NCI-H524 treated with DMSO at 0.1 percent for 48 hours (cell line): ENCODE data around the gene CDRT4.
"Not testable (repeated sequence)": the region's sequence is repeated elsewhere in the genome, so short reads cannot be mapped to it uniquely, and the experiment has no call there.

Experiments
- DNase-seq: peaks from one replicate; lab custom pipeline; 2025; lab: John Stamatoyannopoulos, UW

CDRT4 gene

DNA sequence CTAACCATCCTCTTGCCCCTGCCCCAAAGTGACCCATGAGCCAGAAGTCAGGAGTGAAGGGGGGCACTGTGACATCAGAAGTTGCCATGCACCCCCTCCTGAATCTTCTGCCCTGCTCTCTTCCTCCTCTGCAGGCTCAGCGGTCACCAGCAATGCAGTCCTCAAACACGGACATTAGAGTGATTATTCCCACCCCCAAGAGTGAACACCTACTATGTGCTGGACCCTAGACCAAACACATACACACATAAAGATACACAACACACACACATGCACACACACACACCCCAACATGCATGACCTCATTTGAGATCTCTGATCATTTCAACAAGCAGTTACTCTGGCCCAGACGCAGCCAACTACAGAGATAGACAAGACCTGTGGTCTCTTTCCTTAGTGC, at the start of gene CDRT4:
Gene CDRT4, minus strand, starts transcription at position 30 of the 400 bp plus-strand sequence. CDS start 27,383 bp downstream, outside the sequence.
- DNase-seq, result no peak

DNA sequence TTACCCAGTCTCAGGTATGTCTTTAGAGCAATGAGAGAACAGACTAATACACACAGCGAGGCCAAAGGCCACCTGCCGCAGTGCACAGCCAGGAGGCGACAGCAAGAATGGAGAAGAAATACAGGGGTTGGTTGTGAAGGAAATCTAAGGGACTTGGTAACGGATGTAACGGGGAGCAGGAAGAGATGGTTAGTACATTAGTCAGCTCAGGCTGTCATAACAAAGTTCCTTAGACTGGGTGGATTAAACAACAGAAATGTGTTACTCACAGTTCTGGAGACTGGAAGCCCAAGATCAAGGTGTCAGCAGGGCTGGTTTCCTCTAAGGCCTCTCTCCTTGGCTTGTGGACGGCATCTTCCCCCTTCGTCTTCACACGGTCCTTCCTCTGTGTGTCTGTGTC, 48.7 kb upstream of the CDRT4 start:
- DNase-seq, result no peak

DNA sequence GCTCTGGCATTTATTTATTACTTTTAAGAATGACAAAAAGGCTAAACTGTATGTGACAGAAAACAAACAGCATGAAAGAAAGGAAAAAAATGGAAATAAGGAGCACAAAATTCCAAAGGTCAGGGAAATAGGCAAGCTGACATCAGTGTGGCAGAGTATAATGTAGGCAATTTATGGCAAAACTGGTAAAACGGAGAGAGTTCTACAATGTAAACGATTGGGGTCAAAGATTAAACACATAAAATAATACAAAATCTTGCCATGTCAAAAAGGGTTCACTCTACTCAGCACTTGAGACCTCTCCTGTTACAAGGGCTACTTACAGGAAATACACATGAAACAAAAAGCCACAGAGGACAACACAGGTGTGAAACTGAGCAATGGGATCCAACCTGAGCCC, 47.0 kb upstream of the CDRT4 start:
- no peak for DNase-seq

DNA sequence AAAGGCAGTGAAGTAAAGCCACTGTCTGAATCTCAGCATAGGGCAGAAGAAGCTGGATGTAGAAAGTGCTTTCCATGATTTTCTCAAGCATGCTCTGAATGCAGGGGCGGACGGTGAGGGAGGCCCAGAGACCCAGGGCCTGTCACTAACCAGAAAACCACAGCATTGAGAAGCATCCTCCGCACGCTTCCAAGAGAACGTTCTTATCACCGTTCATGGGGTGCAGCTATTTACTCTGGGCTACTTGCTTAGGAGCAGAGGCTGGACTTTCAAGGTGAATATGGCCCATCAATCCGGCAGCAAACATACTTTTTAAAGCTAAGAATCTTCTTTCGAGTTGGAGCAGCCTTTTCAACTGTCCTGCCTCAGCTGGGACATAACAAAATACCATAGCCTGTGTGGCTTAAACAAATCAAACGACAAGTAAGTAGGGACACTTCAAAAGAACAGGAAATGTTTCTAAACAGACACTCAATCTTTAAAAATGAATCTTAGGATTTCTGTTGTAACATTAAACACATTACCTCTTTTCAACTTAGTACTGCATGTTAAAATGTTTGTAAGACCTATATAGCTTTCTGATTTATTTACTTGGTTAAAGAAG, 46.5 kb upstream of the CDRT4 start:
- no peak for DNase-seq

DNA sequence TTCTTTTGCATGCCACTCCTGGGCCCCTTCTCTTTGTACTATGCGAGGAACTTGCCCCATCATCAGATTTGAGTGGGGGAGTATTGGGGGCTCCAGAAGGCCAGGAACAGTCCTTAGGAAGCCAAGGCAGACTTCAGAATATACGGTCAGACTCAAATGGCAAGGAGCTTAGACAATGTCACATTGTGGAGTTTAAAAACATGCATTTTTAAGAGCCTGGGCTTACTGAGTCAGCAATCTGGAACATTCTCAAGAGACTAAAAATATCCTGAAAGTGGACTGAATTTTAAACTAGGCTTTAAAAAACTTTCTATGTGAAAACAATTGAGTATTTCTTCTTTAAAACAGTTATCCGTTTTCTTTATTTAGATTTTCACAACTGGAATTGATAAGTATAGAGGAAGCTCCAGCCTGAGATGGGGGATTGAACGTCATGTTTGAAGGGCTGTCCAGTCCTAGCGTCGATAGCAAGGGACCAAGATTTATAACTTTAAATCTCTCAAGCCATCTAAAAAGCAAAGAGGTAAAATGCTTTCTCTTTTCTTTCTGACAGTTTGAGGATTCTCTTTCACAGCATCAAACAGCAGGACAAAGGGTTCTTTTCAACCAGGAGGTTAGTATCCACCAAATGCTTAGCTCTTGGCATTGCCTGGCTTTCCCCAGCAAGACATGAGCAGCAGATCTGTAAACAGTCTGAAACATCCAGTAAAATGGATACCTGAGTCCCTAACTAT, 45.8 kb upstream of the CDRT4 start:
- DNase-seq, result no peak

DNA sequence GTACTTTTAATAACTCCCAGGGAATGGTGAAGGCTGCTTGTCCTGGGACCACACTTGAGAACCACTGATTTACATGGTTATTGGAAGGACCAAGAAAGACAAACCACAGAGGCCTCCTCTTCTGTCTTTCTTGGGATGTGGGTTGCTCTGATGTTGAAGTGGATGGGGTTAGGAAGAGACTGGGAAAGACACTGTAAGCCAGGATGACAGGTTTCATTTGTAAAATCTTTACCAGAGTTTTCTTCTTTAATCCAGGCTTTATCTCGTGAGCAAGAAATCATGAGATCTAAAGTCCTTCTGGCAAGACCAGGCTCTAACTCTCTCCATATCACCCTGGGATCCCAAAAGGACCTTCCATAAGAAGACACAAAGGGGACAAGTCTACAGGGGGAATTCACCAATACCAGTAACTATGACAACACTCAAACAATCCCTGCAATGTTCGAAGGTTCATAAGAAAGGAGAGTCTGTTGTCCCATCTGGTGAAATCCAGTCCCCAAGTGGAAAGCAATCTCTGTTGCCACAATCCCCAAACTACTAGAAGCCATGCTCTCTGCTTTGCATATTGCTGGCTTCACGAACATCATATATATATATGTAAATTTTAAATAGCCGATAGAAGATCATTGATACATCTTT, 44.8 kb upstream of the CDRT4 start:
- no peak for DNase-seq

DNA sequence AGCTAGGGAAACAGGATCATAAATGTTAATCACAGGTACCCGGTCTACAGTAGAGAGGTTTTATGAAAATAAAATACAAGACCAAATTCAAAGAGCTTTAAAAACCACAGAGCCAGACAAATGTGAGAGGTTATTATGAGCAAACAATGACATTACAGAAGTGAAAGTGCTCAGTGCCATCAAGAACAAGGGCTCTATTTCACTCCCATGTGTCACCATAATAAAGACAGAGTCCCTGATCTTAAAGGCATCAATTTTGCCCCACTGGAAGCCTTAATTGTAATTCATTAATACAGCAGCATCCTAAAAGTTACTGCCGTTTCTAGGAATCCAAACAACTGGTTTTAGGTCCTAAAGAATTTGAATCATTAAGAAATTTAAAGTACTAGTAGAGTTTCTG, 43.7 kb upstream of the CDRT4 start:
- no peak for DNase-seq

DNA sequence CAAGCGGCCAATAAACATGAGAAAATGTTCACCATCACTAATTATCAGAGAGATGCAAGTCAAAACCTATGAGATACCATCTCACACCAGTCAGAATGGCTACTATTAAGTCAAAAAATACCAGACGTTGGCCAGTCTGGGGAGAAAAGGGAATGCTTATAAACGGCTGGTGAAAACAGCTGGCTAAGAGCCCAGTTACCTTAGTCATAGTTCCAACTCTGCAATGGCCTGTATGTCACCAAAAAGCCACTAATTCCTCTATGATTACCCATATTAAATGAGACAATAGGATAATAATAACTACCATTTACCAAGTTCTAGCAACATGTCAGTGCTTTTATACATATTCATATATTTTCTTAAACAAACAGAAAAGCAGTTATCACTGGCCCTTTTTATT, 42.9 kb upstream of the CDRT4 start:
- no peak for DNase-seq

DNA sequence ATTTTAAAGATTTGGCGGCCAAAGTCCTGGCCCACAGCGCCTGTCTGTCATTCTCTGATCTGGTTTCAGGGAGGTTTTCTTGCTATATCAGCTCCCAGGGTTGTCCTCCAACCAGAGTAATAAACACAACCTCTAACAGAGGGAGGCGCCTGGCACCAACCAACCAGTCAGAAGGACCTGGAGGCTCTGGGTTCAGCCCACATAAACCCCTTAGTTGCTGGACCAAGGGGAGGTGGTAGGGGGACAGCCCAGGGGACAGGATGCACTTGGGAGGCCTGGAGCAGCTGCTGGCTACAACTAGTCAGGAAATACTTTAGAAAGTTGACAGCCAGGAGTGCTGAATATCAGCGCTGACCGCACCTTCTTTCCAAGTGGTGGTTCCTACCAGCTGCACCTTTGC, 41.7 kb upstream of the CDRT4 start:
- no peak for DNase-seq

DNA sequence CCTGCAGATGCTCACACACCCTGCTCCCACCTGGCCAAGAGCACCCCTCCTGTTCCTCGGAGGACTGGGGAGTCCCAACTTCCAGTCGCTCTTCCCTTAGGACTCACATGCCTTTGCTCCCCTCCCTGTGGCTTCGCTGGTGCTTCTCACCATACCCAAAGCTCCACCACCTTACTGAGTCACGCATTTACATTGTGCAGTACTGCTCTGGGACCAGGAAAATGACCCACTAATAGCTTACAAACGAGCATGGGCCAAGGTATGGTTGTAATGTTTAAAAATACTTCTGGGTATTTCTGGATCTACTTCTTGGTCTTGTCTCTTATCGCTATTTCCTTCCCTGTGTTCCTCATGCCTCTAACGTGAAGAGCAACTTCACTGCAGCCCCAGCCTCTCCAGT, 41.0 kb upstream of the CDRT4 start:
- DNase-seq, result no peak

DNA sequence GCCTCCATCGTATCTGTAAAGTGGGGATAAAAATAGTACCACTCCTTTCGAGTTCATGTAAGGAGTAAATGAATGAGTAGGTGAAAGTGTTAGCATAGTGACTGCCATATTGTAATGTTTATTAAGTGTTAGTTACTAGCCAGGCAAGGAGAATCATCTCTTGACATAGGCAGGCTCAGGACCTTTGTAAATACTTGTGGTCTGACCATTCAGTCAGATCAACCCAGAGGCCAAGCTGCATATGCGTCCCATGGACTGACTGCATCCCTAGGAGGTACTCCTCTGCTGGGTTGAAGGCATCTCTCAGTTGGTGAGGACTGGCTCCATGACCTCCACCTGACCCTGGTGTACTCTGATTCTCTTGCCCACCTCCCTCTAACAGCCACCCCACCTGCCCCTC, 40.5 kb upstream of the CDRT4 start:
- no peak for DNase-seq

DNA sequence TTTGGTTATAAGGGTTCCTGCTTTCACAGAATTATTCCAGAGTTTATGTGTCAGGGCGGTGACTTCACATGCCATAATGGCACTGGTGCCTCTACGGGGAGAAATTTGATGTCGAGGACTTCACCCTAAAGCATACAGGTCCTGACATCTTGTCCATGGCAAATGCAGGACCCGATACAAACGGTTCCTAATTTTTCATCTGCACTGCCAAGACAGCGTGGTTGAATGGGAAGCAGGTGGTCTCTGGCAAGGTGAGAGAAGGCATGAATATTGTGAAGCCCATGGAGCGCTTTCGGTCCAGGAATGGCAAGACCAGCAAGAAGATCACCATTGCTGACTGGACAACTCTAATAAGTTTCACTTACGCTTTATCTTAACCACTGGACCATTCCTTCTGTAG, 39.6 kb upstream of the CDRT4 start:
- DNase-seq, result no peak

DNA sequence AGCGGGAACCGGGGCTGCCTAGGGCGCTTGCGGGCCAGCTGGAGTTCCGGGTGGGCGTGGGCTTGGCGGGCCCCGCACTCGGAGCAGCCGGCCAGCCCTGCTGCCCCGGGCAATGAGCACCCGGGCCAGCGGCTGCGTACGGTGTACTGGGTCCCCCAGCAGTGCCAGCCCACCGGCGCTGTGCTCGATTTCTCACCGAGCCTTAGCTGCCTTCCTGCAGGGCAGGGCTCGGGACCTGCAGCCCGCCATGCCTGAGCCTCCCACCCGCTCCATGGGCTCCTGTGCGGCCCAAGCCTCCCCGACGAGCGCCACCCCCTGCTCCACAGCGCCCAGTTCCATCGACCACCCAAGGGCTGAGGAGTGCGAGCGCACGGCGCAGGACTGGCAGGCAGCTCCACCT, 38.3 kb upstream of the CDRT4 start:
- not testable (repeated sequence) for DNase-seq

DNA sequence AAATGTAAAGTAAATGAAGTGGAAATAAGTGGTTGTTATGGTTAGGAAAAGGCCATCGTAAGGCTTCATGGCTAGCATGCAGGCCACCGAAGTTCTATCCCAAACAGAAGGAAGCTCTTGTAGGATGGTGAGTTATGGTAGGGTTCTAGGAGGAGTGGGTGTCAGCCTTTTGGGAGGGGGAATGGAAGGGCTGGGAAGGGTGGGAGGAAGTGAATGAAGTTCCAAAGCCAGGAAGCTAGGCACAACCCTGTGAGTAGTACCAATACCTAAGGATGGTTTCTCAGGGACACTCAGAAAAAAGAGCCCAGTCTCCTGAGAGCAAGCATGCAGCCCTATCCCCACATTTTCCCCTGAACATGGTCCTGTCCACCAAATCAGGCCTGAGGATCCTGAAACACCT, 36.3 kb upstream of the CDRT4 start:
- DNase-seq, result no peak

DNA sequence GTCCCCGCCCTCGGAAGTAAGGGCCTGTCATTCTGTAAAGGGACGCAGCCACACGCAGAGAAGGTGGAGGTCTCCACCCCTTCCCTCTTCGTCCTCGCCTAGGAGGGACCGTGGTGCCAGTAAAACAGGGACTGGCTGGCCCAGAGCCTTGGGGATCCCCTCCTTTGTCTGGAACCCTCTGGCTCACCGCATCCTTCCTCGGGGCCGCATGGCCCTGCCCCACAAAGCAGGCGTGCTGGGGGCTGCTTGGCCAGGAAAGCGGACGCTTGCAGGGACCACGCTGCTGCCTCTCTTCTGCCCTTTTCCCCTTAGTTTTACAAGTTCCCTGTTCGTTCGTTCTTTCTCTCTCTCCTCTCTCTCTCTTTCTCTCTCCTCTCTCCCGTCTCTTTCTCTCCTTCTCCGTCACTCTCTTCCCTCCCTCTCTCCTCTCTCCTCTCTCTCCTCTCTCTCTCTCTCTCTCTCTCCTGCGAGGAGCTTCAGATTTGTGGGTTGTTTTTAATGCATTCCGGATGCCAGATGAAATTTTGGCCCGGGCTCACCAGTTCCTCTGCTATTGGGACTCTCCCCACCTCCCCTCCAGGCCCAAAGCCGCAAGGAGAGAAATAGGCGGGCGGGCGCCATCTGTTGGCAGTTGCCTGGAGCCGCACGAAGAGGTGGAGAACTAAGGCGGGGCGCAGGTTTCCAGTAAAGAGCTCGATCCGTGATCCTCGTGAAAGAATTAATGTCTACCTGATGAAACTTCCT, 35.1 kb upstream of the CDRT4 start:
- DNase-seq, result no peak

DNA sequence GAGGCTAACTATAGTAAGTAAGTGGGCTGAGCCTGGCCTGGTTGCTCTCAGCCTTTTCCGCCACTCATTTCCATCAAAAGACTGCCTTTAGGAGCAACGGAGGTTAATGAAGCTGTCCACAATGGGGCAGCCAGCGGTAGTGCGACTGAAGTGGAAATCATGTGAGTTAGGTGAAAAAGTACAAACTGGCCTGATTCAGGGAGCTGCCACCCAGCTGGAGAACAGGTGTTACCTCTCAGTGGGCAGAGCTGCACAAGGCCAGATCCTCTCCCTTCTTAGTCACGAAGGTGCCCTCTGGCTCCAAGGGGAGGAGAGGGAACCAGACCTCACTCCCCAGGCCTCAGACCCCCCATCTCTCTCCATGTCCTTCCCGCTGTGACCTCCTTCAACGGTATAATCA, 34.4 kb upstream of the CDRT4 start:
- no peak for DNase-seq

DNA sequence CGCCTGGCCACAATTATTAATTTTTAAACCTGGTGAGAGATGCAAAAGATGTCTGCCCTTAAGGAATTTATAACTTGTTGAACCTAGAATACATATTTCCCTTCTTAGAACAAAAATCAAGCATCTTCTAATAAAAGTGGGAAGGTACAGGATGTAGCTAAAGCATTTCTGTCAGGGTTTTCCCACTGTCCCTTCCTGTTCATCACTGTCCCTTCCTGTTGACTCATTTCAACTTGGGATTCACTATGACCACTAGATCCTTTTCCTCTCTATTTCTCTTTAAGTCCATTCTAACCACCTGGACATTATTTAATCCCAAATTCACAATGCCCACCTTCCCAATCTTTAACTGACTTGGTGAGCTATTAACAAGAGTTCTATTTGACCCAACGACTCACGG, 33.9 kb upstream of the CDRT4 start:
- no peak for DNase-seq

DNA sequence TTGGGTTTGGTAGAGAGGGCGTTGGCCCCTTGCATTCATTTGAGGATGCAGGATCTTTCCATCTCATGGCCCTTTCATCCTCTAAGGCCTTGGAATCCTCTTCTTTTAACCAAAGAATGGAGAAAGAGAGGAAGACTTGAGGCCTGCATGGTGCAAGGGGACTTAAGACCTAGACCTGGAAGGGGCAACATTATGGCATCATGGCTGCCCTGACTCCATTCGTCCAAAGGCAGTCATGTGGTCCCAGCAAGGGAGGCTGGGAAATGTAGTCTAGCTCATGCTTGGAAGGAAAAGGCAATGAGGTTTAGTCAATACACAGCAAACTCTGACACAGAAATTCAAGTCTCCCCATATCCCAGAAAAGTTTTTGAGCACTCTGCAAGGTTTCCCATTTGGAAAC, 30.7 kb upstream of the CDRT4 start:
- DNase-seq, result no peak

DNA sequence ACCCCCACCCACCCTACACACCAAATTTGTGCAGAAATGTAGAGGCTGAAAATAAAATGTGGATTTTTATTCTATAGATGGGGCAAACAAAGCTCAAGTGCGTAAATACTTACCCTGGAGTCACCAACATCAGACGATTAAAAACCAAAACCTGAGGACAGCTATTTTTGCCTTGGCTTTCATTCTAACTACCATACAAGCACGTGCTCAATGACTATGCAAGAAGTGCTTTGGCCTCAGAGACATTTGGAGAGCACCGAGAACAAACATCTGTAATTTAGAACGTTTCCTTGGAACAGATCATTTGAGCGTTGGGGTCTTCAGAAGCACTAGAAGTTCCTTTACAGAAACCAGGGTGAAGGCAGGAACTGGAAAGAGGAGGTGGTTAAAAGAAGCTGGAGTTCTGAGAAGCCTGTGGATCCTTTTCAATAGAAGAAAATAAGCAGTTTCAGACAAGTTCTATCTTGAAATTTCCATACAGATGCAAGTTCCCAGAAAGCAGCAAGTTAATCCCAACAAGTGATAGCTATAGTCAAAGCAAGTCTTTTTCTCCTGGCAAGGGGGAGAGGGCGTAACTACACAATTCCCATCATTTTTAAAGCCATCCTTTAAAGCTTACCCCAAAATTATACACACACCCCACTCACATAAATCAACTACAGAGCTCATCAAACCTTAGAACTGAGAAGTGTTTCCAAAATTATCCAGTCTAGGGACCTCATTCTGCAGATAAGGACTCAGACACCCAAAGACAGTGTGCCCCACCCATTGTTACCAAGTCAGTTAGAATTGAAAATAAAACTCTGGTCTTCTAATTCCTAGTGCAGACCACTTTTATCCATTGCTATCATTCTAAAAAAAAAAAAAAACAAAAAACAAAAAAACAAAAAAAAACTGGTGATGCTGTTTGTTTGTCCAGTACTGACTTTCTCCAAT, 29.6 kb upstream of the CDRT4 start:
- DNase-seq, result no peak

DNA sequence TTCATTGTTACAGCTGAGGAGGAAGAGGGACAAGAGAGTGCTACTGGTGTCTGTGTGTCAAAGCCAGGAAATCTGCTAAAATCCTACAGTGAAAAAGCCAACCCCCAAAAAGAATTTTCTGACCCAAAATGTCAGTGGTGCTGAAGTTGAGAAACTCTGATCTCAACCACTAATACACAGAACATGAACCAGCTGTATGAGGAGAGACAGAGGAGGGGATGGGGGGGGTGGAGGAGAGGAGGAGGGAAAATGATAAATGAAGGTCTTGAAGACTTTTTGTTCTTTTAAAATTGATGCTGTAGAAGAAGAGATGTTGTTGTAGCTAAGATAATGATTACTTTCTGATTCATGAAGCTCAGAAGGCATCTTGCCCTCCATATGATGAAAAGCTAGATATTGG, 27.4 kb upstream of the CDRT4 start:
- no peak for DNase-seq

DNA sequence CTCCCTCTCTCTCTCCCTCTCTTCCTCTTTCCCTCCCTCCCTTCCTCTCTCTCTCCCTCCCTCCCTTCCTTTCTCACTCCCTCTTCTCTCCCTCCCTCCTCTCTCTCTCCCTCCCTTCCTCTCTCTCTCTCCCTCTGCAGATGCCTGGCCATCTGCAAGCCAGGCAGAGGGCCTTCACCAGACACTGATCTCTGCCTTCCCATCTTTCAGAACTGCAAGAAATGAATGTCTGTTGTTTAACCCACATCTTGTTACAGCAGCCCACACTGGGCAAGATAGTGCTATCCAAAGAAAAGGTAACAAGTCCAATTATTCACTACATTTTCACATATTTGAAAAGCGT, 26.2 kb upstream of the CDRT4 start:
- no peak for DNase-seq
